ENCODE data around the gene ITM2A. TPM values are rescaled to one million over a fixed set of nuclear protein-coding genes. Genes with fewer than 3 reads are reported as not detected.

ITM2A gene
- total and polyA plus RNA-seq, 11 donors, result 31.0 to 83.7 (median 61.0) TPM

- intact Hi-C loops (cut with DNase I), result no loop called here
- ATAC-seq (no peak), DNase-seq (no peak)
- H3K36me3 ChIP-seq, result peaks cover 0 to 23% (median 0%) of the 10 kb centered on the region in 9 donors
- 40 to 56% (median 45%) methylated on average over 5 of the region's 5 CpGs for WGBS, 4 donors
- no peak overlapping the region for H3K27ac ChIP-seq
- peaks cover 0 to 10% (median 0%) of the 10 kb centered on the region in 12 donors for H3K4me1 ChIP-seq
- no peaks in the 10 kb centered on the region for H3K9me3 ChIP-seq
- TF ChIP-seq POLR2A (IDR thresholded peaks at IDR 0.05) (no peak), CTCF (IDR thresholded peaks at IDR 0.05) (no peak)
- peak overlapping the region in 7 of 12 donors; percentile 2 to 70 (median 54) for H3K4me3 ChIP-seq
- H3K27me3 ChIP-seq, result peaks cover 0 to 9% (median 0%) of the 10 kb centered on the region in 9 donors
These were observed 2.8 kb downstream of the ITM2A start for GRCh38 chrX:79364306-79364705.

- no peaks in the 10 kb centered on the region for H3K9me3 ChIP-seq
- intact Hi-C loops (cut with DNase I), result no loop called here
- H3K4me1 ChIP-seq, result peaks cover 0 to 10% (median 0%) of the 10 kb centered on the region in 12 donors
- H3K4me3 ChIP-seq, result no peak overlapping the region
- H3K27me3 ChIP-seq, result no peaks in the 10 kb centered on the region
- ATAC-seq (no peak), DNase-seq (no peak)
- 53 to 79% (median 68%) methylated on average over 6 of the region's 6 CpGs for WGBS, 4 donors
- TF ChIP-seq CTCF (IDR thresholded peaks at IDR 0.05) (no peak), POLR2A (IDR thresholded peaks at IDR 0.05) (no peak)
- peaks cover 0 to 23% (median 0%) of the 10 kb centered on the region in 9 donors for H3K36me3 ChIP-seq
- no peak overlapping the region for H3K27ac ChIP-seq
These were observed 5.8 kb downstream of the ITM2A start for GRCh38 chrX:79361192-79361870.

GRCh38 chrX:79336869-79337815 lies 30.0 kb downstream of the ITM2A start:
- peak overlapping the region in 4 of 12 donors; percentile 20 to 42 (median 38) for H3K27ac ChIP-seq
- H3K4me3 ChIP-seq, result peak overlapping the region in 7 of 12 donors; percentile 12 to 43 (median 31)
- ATAC-seq (no peak), DNase-seq (no peak)
- WGBS, 4 donors, result 49 to 71% (median 58%) methylated on average over 5 of the region's 5 CpGs
- H3K4me1 ChIP-seq, result no peaks in the 10 kb centered on the region
- TF ChIP-seq POLR2A (IDR thresholded peaks at IDR 0.05) (no peak), CTCF (IDR thresholded peaks at IDR 0.05) (no peak)
- no peaks in the 10 kb centered on the region for H3K9me3 ChIP-seq
- H3K27me3 ChIP-seq, result no peaks in the 10 kb centered on the region
- H3K36me3 ChIP-seq, result no peaks in the 10 kb centered on the region
- intact Hi-C loops (cut with DNase I), result no loop called here

GRCh38 chrX:79330022-79330421 lies 37.1 kb downstream of the ITM2A start:
- no peaks in the 10 kb centered on the region for H3K27me3 ChIP-seq
- H3K4me1 ChIP-seq, result peaks cover 0 to 6% (median 0%) of the 10 kb centered on the region in 12 donors
- TF ChIP-seq POLR2A (IDR thresholded peaks at IDR 0.05) (no peak), CTCF (IDR thresholded peaks at IDR 0.05) (no peak)
- peak overlapping the region in 1 of 12 donors; percentile 24 for H3K27ac ChIP-seq
- H3K9me3 ChIP-seq, result no peaks in the 10 kb centered on the region
- intact Hi-C loops (cut with DNase I), result no loop called here
- no peaks in the 10 kb centered on the region for H3K36me3 ChIP-seq
- DNase-seq (no peak), ATAC-seq (no peak)
- 25 to 43% (median 33%) methylated on average over 4 of the region's 4 CpGs for WGBS, 4 donors
- H3K4me3 ChIP-seq, result no peak overlapping the region
